Endodermal cell (in vitro differentiated cells): ENCODE measurements around the gene D2HGDH. TPM values are rescaled to one million over a fixed set of nuclear protein-coding genes. Genes with fewer than 3 reads are reported as not detected.

ENCODE experiments used
- DNase-seq: peaks from one replicate; pipeline ENCODE4 v3.0.0-alpha.2; 2017
- H3K27ac ChIP-seq: 2 replicates; pipeline ENCODE4 v1.5.1; 2013; ENCODE audit warnings: mild to moderate bottlenecking, low read depth, low read length, moderate library complexity
- H3K27me3 ChIP-seq: 2 replicates; pipeline ENCODE4 v1.6.1; 2013; ENCODE audit warnings: mild to moderate bottlenecking, low read length, moderate library complexity; ENCODE audit not compliant: insufficient read depth, control insufficient read depth, poor library complexity, severe bottlenecking
- H3K36me3 ChIP-seq: 2 replicates; pipeline ENCODE4 v1.7.0; 2013; ENCODE audit warnings: mild to moderate bottlenecking, low read length, moderate library complexity; ENCODE audit not compliant: control insufficient read depth, insufficient read depth
- H3K4me1 ChIP-seq: one replicate; pipeline ENCODE4 v1.7.0; 2013; ENCODE audit warnings: low read length; ENCODE audit not compliant: control insufficient read depth, insufficient read depth
- H3K4me3 ChIP-seq: 2 replicates; pipeline ENCODE4 v1.5.1; 2013; ENCODE audit warnings: mild to moderate bottlenecking, low read length, moderate library complexity
- H3K9ac ChIP-seq: 2 replicates; pipeline ENCODE4 v1.6.1; 2013; ENCODE audit warnings: mild to moderate bottlenecking, low read length, moderate library complexity; ENCODE audit not compliant: poor library complexity, severe bottlenecking; ENCODE audit errors: extremely low read depth
- H3K9me3 ChIP-seq: 2 replicates; pipeline ENCODE4 v1.6.1; 2013; ENCODE audit warnings: mild to moderate bottlenecking, low read length, moderate library complexity; ENCODE audit not compliant: control insufficient read depth
- H3K27ac Mint-ChIP-seq: 2 replicates; pipeline ENCODE4 v1.8.0; 2020; ENCODE audit warnings: mixed read lengths
- H3K27me3 Mint-ChIP-seq: 2 replicates; pipeline ENCODE4 v1.8.0; 2021; ENCODE audit warnings: mild to moderate bottlenecking, mixed read lengths; ENCODE audit not compliant: insufficient read depth
- H3K36me3 Mint-ChIP-seq: 2 replicates; pipeline ENCODE4 v1.8.0; 2020; ENCODE audit warnings: low read depth, mixed read lengths
- H3K4me1 Mint-ChIP-seq: 2 replicates; pipeline ENCODE4 v1.8.0; 2020; ENCODE audit warnings: mixed read lengths
- H3K4me3 Mint-ChIP-seq: 2 replicates; pipeline ENCODE4 v1.8.0; 2020; ENCODE audit warnings: mild to moderate bottlenecking, moderate library complexity, mixed read lengths
- H3K9me3 Mint-ChIP-seq: 2 replicates; pipeline ENCODE4 v1.8.0; 2020; ENCODE audit warnings: mild to moderate bottlenecking, mixed read lengths
- CTCF ChIP-seq: fragments of 200-600 bp; sonication (generic); conservative IDR thresholded peaks from 2 replicates; pipeline ENCODE4 v1.5.0; 2021; ENCODE audit warnings: antibody characterized with exemption, mild to moderate bottlenecking
- WGBS, 2 experiments: methylation state at CpG; one replicate each; pipeline versions ENCODE4 v1.1.5 to v1.1.7; 2013; ENCODE audit warnings: missing lambda C conversion rate in 2 of 2, mixed read lengths in 1 of 2; ENCODE audit not compliant: insufficient coverage in 1 of 2, insufficient read length in 1 of 2; 5-methylcytosine and 5-hydroxymethylcytosine counted together
- total RNA-seq, 2 donors: library from RNA; stranded (reverse); fragmentation: NEBNext Ultra II Directional in 1 of 2; extraction: Animal tissue kit (Norgen Biotek cat#: 25700) in 1 of 2; gene quantifications; 2 replicates in 1 of 2; 3 replicates in 1 of 2; pipeline ENCODE4 v1.2.1, GENCODE V29; 2021

Gene D2HGDH
- total RNA-seq, 2 donors from 2014 or later, result 25.1 to 34.8 TPM

- DNase-seq, result peak; percentile 44
- Histone ChIP-seq H3K9ac (no peak overlapping the region), H3K36me3 (no peaks in the 10 kb centered on the region), H3K4me3 (no peak overlapping the region), H3K27me3 (no peaks in the 10 kb centered on the region), H3K27ac (no peak overlapping the region), H3K4me1 (no peaks in the 10 kb centered on the region), H3K9me3 (no peaks in the 10 kb centered on the region)
- peak overlapping the region; percentile 10 for H3K27ac Mint-ChIP-seq
- H3K4me1 Mint-ChIP-seq, result peaks cover 4% of the 10 kb centered on the region
- H3K4me3 Mint-ChIP-seq, result no peak overlapping the region
- TF ChIP-seq CTCF, result no peak
- H3K9me3 Mint-ChIP-seq, result no peaks in the 10 kb centered on the region
- WGBS, 2 experiments, result 92 to 93% methylated on average over 38 to 52 of the region's 52 CpGs
- no peaks in the 10 kb centered on the region for H3K27me3 Mint-ChIP-seq
- H3K36me3 Mint-ChIP-seq, result no peaks in the 10 kb centered on the region
These were observed 80.4 kb downstream of the D2HGDH start for GRCh38 chr2:241814643-241815476.

DNA sequence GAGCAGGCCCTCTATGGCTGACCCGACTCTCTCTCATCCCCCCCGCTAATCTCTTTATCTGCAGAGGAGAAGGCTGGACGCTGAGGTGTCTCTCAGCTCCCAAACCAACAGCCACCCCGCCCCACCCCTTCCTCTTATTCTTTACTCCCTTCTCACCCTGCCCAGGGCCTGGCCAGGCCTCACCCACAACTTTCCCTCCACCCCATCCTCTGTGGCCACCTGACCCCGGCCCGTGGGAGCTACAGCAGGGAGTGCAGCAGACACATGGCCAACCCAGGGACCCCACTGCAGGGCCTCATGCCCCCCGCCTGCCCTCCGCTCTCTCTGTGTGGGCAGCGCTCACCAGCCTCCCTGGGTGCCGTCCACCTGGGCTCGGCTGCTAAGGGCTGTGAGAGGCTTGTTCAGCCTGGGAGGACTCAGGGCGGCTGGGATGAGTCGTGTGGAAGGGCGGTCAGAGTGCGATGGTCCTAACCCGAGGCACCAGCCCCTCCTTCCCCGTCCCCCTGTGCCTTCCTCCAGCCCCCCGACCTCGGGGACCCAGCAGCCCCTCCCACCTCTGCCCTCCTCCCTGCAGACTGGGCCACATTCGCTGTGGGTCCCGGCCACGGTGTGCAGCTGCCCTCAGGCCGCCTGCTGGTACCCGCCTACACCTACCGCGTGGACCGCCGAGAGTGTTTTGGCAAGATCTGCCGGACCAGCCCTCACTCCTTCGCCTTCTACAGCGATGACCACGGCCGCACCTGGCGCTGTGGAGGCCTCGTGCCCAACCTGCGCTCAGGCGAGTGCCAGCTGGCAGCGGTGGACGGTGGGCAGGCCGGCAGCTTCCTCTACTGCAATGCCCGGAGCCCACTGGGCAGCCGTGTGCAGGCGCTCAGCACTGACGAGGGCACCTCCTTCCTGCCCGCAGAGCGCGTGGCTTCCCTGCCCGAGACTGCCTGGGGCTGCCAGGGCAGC, 81.3 kb downstream of the D2HGDH start:
- WGBS, 2 experiments, result 90 to 96% methylated on average over 30 to 48 of the region's 48 CpGs
- Mint-ChIP-seq H3K4me3 (no peak overlapping the region), H3K4me1 (peaks cover 4% of the 10 kb centered on the region), H3K9me3 (no peaks in the 10 kb centered on the region), H3K36me3 (no peaks in the 10 kb centered on the region), H3K27me3 (no peaks in the 10 kb centered on the region), H3K27ac (peak overlapping the region; percentile 10)
- DNase-seq, result peak; percentile 39
- Histone ChIP-seq H3K27ac (no peak overlapping the region), H3K9me3 (no peaks in the 10 kb centered on the region), H3K27me3 (no peaks in the 10 kb centered on the region), H3K4me1 (no peaks in the 10 kb centered on the region), H3K9ac (no peak overlapping the region), H3K36me3 (no peaks in the 10 kb centered on the region), H3K4me3 (no peak overlapping the region)
- TF ChIP-seq CTCF, result no peak

- 88% methylated on average over 15 to 33 of the region's 33 CpGs for WGBS, 2 experiments
- H3K27ac ChIP-seq, result no peak overlapping the region
- no peaks in the 10 kb centered on the region for H3K9me3 ChIP-seq
- TF ChIP-seq CTCF, result no peak
- Mint-ChIP-seq H3K4me3 (no peak overlapping the region), H3K36me3 (no peaks in the 10 kb centered on the region), H3K27ac (no peak overlapping the region), H3K9me3 (no peaks in the 10 kb centered on the region), H3K4me1 (peaks cover 8% of the 10 kb centered on the region), H3K27me3 (no peaks in the 10 kb centered on the region)
- H3K27me3 ChIP-seq, result no peaks in the 10 kb centered on the region
- peak; percentile 45 for DNase-seq
- H3K9ac ChIP-seq, result no peak overlapping the region
- no peaks in the 10 kb centered on the region for H3K36me3 ChIP-seq
- no peaks in the 10 kb centered on the region for H3K4me1 ChIP-seq
- no peak overlapping the region for H3K4me3 ChIP-seq
These were observed 82.1 kb downstream of the D2HGDH start for GRCh38 chr2:241816431-241817121.
